Measurements from ENCODE around the gene CBX4. TPM values are rescaled to one million over a fixed set of nuclear protein-coding genes. Genes with fewer than 3 reads are reported as not detected.
A peak's percentile ranks its signal among the peaks of the same experiment; 100 is the strongest.

The CBX4 gene
- total and polyA plus RNA-seq, 2 of the 13 experiments (the other 11 are each of a cell fraction or from before 2014, with no cell fraction given): 25.8 to 50.8 TPM

GRCh38 chr17:79808763-79809529, 30.3 kb downstream of the CBX4 start (continued):
- no peak for TF ChIP-seq HNF1A (IDR thresholded peaks at IDR 0.05; ENCODE audit: low read depth)
- TF ChIP-seq HNF1A (CRISPR knock-in tag; IDR thresholded peaks at IDR 0.05; ENCODE audit: borderline replicate concordance): no peak
- TF ChIP-seq ZNF333 (CRISPR knock-in tag; IDR thresholded peaks at IDR 0.05; ENCODE audit: borderline replicate concordance): no peak
- TF ChIP-seq ZNF468 (CRISPR knock-in tag; IDR thresholded peaks at IDR 0.05): no peak
- no peak for TF ChIP-seq ZBTB1 (CRISPR knock-in tag; IDR thresholded peaks at IDR 0.05; ENCODE audit: borderline replicate concordance)
- TF ChIP-seq TMF1 (CRISPR knock-in tag; IDR thresholded peaks at IDR 0.05; ENCODE audit: low read depth): no peak
- no peak for TF ChIP-seq NFRKB (IDR thresholded peaks at IDR 0.05)
- no peak for TF ChIP-seq AKNA (CRISPR knock-in tag; IDR thresholded peaks at IDR 0.05; ENCODE audit: borderline replicate concordance)
- TF ChIP-seq KLF13 (CRISPR knock-in tag; IDR thresholded peaks at IDR 0.05): no peak
- TF ChIP-seq POLR2AphosphoS2 (IDR thresholded peaks at IDR 0.05; ENCODE audit: low read depth, low read length): no peak
- TF ChIP-seq MLX (CRISPR knock-in tag; IDR thresholded peaks at IDR 0.05): no peak
- no peak for TF ChIP-seq MLLT10 (CRISPR knock-in tag; IDR thresholded peaks at IDR 0.05)
- TF ChIP-seq PLRG1 (conservative IDR thresholded peaks at IDR 0.05): no peak
- TF ChIP-seq RFX3 (CRISPR knock-in tag; IDR thresholded peaks at IDR 0.05): no peak
- no peak for TF ChIP-seq ZNF430 (CRISPR knock-in tag; IDR thresholded peaks at IDR 0.05)
- TF ChIP-seq SKIL (CRISPR knock-in tag; IDR thresholded peaks at IDR 0.05; ENCODE audit: borderline replicate concordance): peak; percentile 43; the same call in 1 of the 2 replicates
- TF ChIP-seq ZNF556 (CRISPR knock-in tag; IDR thresholded peaks at IDR 0.05; ENCODE audit: borderline replicate concordance): peak; percentile 68; the same call in 1 of the 2 replicates
